Activated CD4-positive, alpha-beta T cell treated with anti-CD3 and anti-CD28 coated beads, Interleukin-2, Interleukin-4, amounts not matched to agents 100 ng/mL and 50 ng/mL, durations not matched to agents 16 hours and 8 hours (primary cell): Measurements from ENCODE around the gene C1QTNF9B.
"Not testable (repeated sequence)": the region's sequence is repeated elsewhere in the genome, so short reads cannot be mapped to it uniquely, and the experiment has no call there.

Experiments
- DNase-seq: peaks from one replicate; pipeline ENCODE4 v3.0.0-alpha.2; 2020; ENCODE audit warnings: low spot score

Gene C1QTNF9B

GRCh38 chr13:23897452-23897919 is at the start of gene C1QTNF9B:
Gene C1QTNF9B, minus strand, starts transcription at chr13:23897502.
- DNase-seq, result not testable (repeated sequence)

- no peak for DNase-seq
Observed at GRCh38 chr13:23946900-23947299, 49.6 kb upstream of the C1QTNF9B start.

- DNase-seq, result no peak
Observed at GRCh38 chr13:23946067-23946466, 48.8 kb upstream of the C1QTNF9B start.

- no peak for DNase-seq
Observed at GRCh38 chr13:23945612-23946011, 48.3 kb upstream of the C1QTNF9B start.

GRCh38 chr13:23941211-23941610 is 43.9 kb upstream of the C1QTNF9B start:
- no peak for DNase-seq

GRCh38 chr13:23939666-23940065 is 42.4 kb upstream of the C1QTNF9B start:
- not testable (repeated sequence) for DNase-seq

- no peak for DNase-seq
Observed at GRCh38 chr13:23934520-23934919, 37.2 kb upstream of the C1QTNF9B start.

GRCh38 chr13:23928985-23929384 is 31.7 kb upstream of the C1QTNF9B start:
- DNase-seq, result no peak

- no peak for DNase-seq
Observed at GRCh38 chr13:23923031-23923430, 25.7 kb upstream of the C1QTNF9B start.

- DNase-seq, result no peak
Observed at GRCh38 chr13:23922005-23922932, 25.0 kb upstream of the C1QTNF9B start.

GRCh38 chr13:23921451-23921888 is 24.2 kb upstream of the C1QTNF9B start:
- DNase-seq, result peak; percentile 54

- DNase-seq, result no peak
Observed at GRCh38 chr13:23919006-23919405, 21.7 kb upstream of the C1QTNF9B start.

GRCh38 chr13:23918208-23918607 is 20.9 kb upstream of the C1QTNF9B start:
- DNase-seq, result no peak

- no peak for DNase-seq
Observed at GRCh38 chr13:23915308-23915707, 18.0 kb upstream of the C1QTNF9B start.

- DNase-seq, result no peak
Observed at GRCh38 chr13:23912469-23912868, 15.2 kb upstream of the C1QTNF9B start.

GRCh38 chr13:23909606-23910005 is 12.3 kb upstream of the C1QTNF9B start:
- no peak for DNase-seq

- DNase-seq, result no peak
Observed at GRCh38 chr13:23905766-23906165, 8.5 kb upstream of the C1QTNF9B start.

- no peak for DNase-seq
Observed at GRCh38 chr13:23903906-23904280, 6.6 kb upstream of the C1QTNF9B start.

GRCh38 chr13:23902975-23903905 is 5.9 kb upstream of the C1QTNF9B start:
- no peak for DNase-seq

- no peak for DNase-seq
Observed at GRCh38 chr13:23901365-23901764, 4.1 kb upstream of the C1QTNF9B start.

- peak; percentile 31 for DNase-seq
Observed at GRCh38 chr13:23899555-23899954, 2.3 kb upstream of the C1QTNF9B start.

- no peak for DNase-seq
Observed at GRCh38 chr13:23898101-23898500, 799 bp upstream of the C1QTNF9B start.

GRCh38 chr13:23894746-23895145 is 2.6 kb downstream of the C1QTNF9B start:
- DNase-seq, result not testable (repeated sequence)
